Osteoblast (primary cell): ENCODE measurements around the gene MRPS18A. TPM values are rescaled to one million over a fixed set of nuclear protein-coding genes. Genes with fewer than 3 reads are reported as not detected.

ENCODE experiments used
- DNase-seq: peaks from one replicate; pipeline ENCODE4 v3.0.0; 2011; ENCODE audit warnings: low spot score, mixed read lengths; ENCODE audit not compliant: insufficient read length; ENCODE audit errors: missing footprints
- H2AFZ ChIP-seq: 2 replicates; pipeline ENCODE4 v1.6.0; 2011; ENCODE audit warnings: mild to moderate bottlenecking, low read length
- H3K27ac ChIP-seq: 2 replicates; pipeline ENCODE4 v1.5.1; 2011; ENCODE audit warnings: mild to moderate bottlenecking, low read depth, low read length, moderate library complexity
- H3K27me3 ChIP-seq: 2 replicates; pipeline ENCODE4 v1.6.0; 2012; ENCODE audit warnings: mild to moderate bottlenecking, control low read depth, inconsistent platforms, low read length, moderate library complexity; ENCODE audit not compliant: insufficient read depth
- H3K36me3 ChIP-seq: 2 replicates; pipeline ENCODE4 v1.5.1; 2011; ENCODE audit warnings: mild to moderate bottlenecking, low read length, control low read depth, moderate library complexity; ENCODE audit not compliant: insufficient read depth
- H3K4me1 ChIP-seq: 2 replicates; pipeline ENCODE4 v1.5.1; 2011; ENCODE audit warnings: mild to moderate bottlenecking, low read length, control low read depth, moderate library complexity; ENCODE audit not compliant: insufficient read depth
- H3K4me2 ChIP-seq: 2 replicates; pipeline ENCODE4 v1.6.0; 2011; ENCODE audit warnings: mild to moderate bottlenecking, low read length; ENCODE audit not compliant: insufficient read depth
- H3K4me3 ChIP-seq: fragments of 200-600 bp; sonication (generic); 3 replicates; pipeline ENCODE4 v1.5.1; 2012; ENCODE audit warnings: mild to moderate bottlenecking, low read length, inconsistent platforms; ENCODE audit not compliant: insufficient read depth
- H3K79me2 ChIP-seq: 2 replicates; pipeline ENCODE4 v1.6.0; 2012; ENCODE audit warnings: mild to moderate bottlenecking, low read length, control low read depth, inconsistent platforms; ENCODE audit not compliant: insufficient read depth
- H3K9me3 ChIP-seq: 2 replicates; pipeline ENCODE4 v1.5.1; 2011; ENCODE audit warnings: low read depth, low read length, control low read depth
- H4K20me1 ChIP-seq: 2 replicates; pipeline ENCODE4 v1.6.0; 2012; ENCODE audit warnings: mild to moderate bottlenecking, low read length, control low read depth; ENCODE audit not compliant: insufficient read depth
- CTCF ChIP-seq: IDR thresholded peaks from 2 replicates; pipeline ENCODE4 v1.5.1; 2011; ENCODE audit warnings: mild to moderate bottlenecking, low read depth, low read length, moderate library complexity; ENCODE audit errors: extremely low read depth
- total RNA-seq: library from RNA; depleted of rRNA; stranded (reverse); fragments of >200 nt; gene quantifications from 2 replicates; pipeline ENCODE4 v1.2.3, GENCODE V29; 2012

MRPS18A gene
- total RNA-seq, 1 donor = 27.5 TPM

GRCh38 chr6:43699564-43700186 lies 12.1 kb upstream of the MRPS18A start:
- no peak overlapping the region for H3K4me3 ChIP-seq
- H3K79me2 ChIP-seq = no peaks in the 10 kb centered on the region
- no peak overlapping the region for H3K4me2 ChIP-seq
- no peaks in the 10 kb centered on the region for H3K36me3 ChIP-seq
- no peaks in the 10 kb centered on the region for H3K9me3 ChIP-seq
- no peaks in the 10 kb centered on the region for H4K20me1 ChIP-seq
- H2AFZ ChIP-seq = peak overlapping the region; percentile 26
- H3K4me1 ChIP-seq = peaks cover 30% of the 10 kb centered on the region
- H3K27ac ChIP-seq = no peak overlapping the region
- no peak for TF ChIP-seq CTCF
- no peaks in the 10 kb centered on the region for H3K27me3 ChIP-seq
- peak; percentile 46 for DNase-seq

- peak; percentile 87 for DNase-seq
- Histone ChIP-seq H3K79me2 (no peaks in the 10 kb centered on the region), H2AFZ (peak overlapping the region; percentile 66), H3K27ac (no peak overlapping the region), H3K9me3 (no peaks in the 10 kb centered on the region), H3K27me3 (no peaks in the 10 kb centered on the region), H3K36me3 (no peaks in the 10 kb centered on the region), H3K4me2 (peak overlapping the region; percentile 47), H3K4me1 (peaks cover 30% of the 10 kb centered on the region), H3K4me3 (peak overlapping the region; percentile 4), H4K20me1 (no peaks in the 10 kb centered on the region)
- no peak for TF ChIP-seq CTCF
Observed at GRCh38 chr6:43698584-43699349, 11.2 kb upstream of the MRPS18A start.

GRCh38 chr6:43697421-43697820 lies 9.8 kb upstream of the MRPS18A start:
- Histone ChIP-seq H4K20me1 (no peaks in the 10 kb centered on the region), H3K27me3 (no peaks in the 10 kb centered on the region), H3K4me2 (no peak overlapping the region), H3K4me1 (peaks cover 21% of the 10 kb centered on the region), H3K4me3 (no peak overlapping the region), H2AFZ (no peak overlapping the region), H3K27ac (no peak overlapping the region), H3K79me2 (no peaks in the 10 kb centered on the region), H3K9me3 (no peaks in the 10 kb centered on the region), H3K36me3 (no peaks in the 10 kb centered on the region)
- TF ChIP-seq CTCF = no peak
- no peak for DNase-seq

- DNase-seq = no peak
Observed at GRCh38 chr6:43695967-43696291, 8.3 kb upstream of the MRPS18A start.

More at GRCh38 chr6:43695967-43696291, 8.3 kb upstream of the MRPS18A start:
- no peaks in the 10 kb centered on the region for H3K27me3 ChIP-seq
- no peak overlapping the region for H3K4me3 ChIP-seq
- H3K9me3 ChIP-seq = no peaks in the 10 kb centered on the region
- H3K4me2 ChIP-seq = no peak overlapping the region
- no peak overlapping the region for H3K27ac ChIP-seq
- no peaks in the 10 kb centered on the region for H4K20me1 ChIP-seq
- TF ChIP-seq CTCF = no peak
- H3K36me3 ChIP-seq = no peaks in the 10 kb centered on the region
- peaks cover 15% of the 10 kb centered on the region for H3K4me1 ChIP-seq
- H3K79me2 ChIP-seq = no peaks in the 10 kb centered on the region
- H2AFZ ChIP-seq = no peak overlapping the region
